CD14-positive monocyte (primary cell): Measurements from ENCODE around the gene SMR3B. TPM values are rescaled to one million over a fixed set of nuclear protein-coding genes. Genes with fewer than 3 reads are reported as not detected.

Source experiments
- DNase-seq, 3 donors: peaks; one replicate each; pipeline ENCODE4 v3.0.0-alpha.2; 2011 to 2022
- H2AFZ ChIP-seq: 2 replicates; pipeline ENCODE4 v1.6.0; 2012; ENCODE audit warnings: mild to moderate bottlenecking, low read depth, low read length, inconsistent platforms; ENCODE audit not compliant: insufficient read depth, poor library complexity, severe bottlenecking
- H3K27ac ChIP-seq, 2 donors: 1 replicate in 1 of 2; 2 replicates in 1 of 2; pipeline ENCODE4 v1.5.1; 2012 to 2013; ENCODE audit warnings: low read length in 2 of 2, control low read depth in 1 of 2, inconsistent platforms in 1 of 2, low read depth in 1 of 2, mild to moderate bottlenecking in 1 of 2
- H3K27me3 ChIP-seq, 2 donors: one replicate each; pipeline versions ENCODE4 v1.6.0 to v1.6.1; 2011 to 2013; ENCODE audit warnings: low read length in 2 of 2; ENCODE audit not compliant: control insufficient read depth in 2 of 2, insufficient read depth in 2 of 2
- H3K36me3 ChIP-seq, 2 donors: replicated peaks in 1 of 2; 1 replicate in 1 of 2; 2 replicates in 1 of 2; pipeline versions ENCODE4 v1.5.1 to v1.6.1; 2012 to 2013; ENCODE audit warnings: low read length in 2 of 2, control low read depth in 1 of 2, inconsistent platforms in 1 of 2, mild to moderate bottlenecking in 1 of 2; ENCODE audit not compliant: insufficient read depth in 2 of 2, control insufficient read depth in 1 of 2
- H3K4me1 ChIP-seq, 2 donors: 1 replicate in 1 of 2; 2 replicates in 1 of 2; pipeline versions ENCODE4 v1.5.1 to v1.6.1; 2012 to 2013; ENCODE audit warnings: low read length in 2 of 2, control low read depth in 1 of 2, inconsistent platforms in 1 of 2, mild to moderate bottlenecking in 1 of 2, moderate library complexity in 1 of 2; ENCODE audit not compliant: insufficient read depth in 2 of 2, control insufficient read depth in 1 of 2
- H3K4me2 ChIP-seq: replicated peaks from 2 replicates; pipeline ENCODE3; 2012; ENCODE audit warnings: low read length, moderate library complexity, mild to moderate bottlenecking; ENCODE audit not compliant: poor library complexity, severe bottlenecking; ENCODE audit errors: extremely low read depth
- H3K4me3 ChIP-seq, 3 experiments: fragments of 200-600 bp in 1 of 3; sonication (generic) in 1 of 3; replicated peaks in 1 of 3; 1 replicate in 2 of 3; 2 replicates in 1 of 3; pipeline ENCODE4 v1.5.1; 2011 to 2013; ENCODE audit warnings: low read length in 3 of 3, mild to moderate bottlenecking in 3 of 3, control low read depth in 2 of 3, low read depth in 2 of 3, inconsistent platforms in 1 of 3, moderate library complexity in 1 of 3
- H3K79me2 ChIP-seq: 2 replicates; pipeline ENCODE4 v1.6.0; 2012; ENCODE audit warnings: mild to moderate bottlenecking, control low read depth, inconsistent platforms, low read length, moderate library complexity; ENCODE audit not compliant: insufficient read depth
- H3K9ac ChIP-seq: 2 replicates; pipeline ENCODE4 v1.6.0; 2017; ENCODE audit warnings: low read length, mild to moderate bottlenecking; ENCODE audit not compliant: insufficient read depth, poor library complexity, severe bottlenecking
- H3K9me3 ChIP-seq, 2 donors: replicated peaks in 1 of 2; 1 replicate in 1 of 2; 2 replicates in 1 of 2; pipeline versions ENCODE4 v1.5.1 to v1.6.1; 2012 to 2013; ENCODE audit warnings: low read length in 2 of 2, control low read depth in 1 of 2; ENCODE audit not compliant: control insufficient read depth in 1 of 2, insufficient read depth in 1 of 2
- H4K20me1 ChIP-seq: 2 replicates; pipeline ENCODE4 v1.6.0; 2012; ENCODE audit warnings: mild to moderate bottlenecking, low read length, control low read depth, moderate library complexity; ENCODE audit not compliant: insufficient read depth
- H3K27ac Mint-ChIP-seq, 7 donors: one replicate each; pipeline ENCODE4 v1.8.0; 2020; ENCODE audit warnings: mild to moderate bottlenecking in 7 of 7, mixed read lengths in 7 of 7, moderate library complexity in 6 of 7, inconsistent platforms in 2 of 7
- H3K27me3 Mint-ChIP-seq, 3 donors: one replicate each; pipeline ENCODE4 v1.8.0; 2021 to 2022; ENCODE audit warnings: low read depth in 3 of 3, mild to moderate bottlenecking in 3 of 3, mixed read lengths in 3 of 3, moderate library complexity in 3 of 3, inconsistent platforms in 1 of 3
- H3K36me3 Mint-ChIP-seq, 2 donors: one replicate each; pipeline ENCODE4 v1.8.0; 2020; ENCODE audit warnings: mixed read lengths in 2 of 2, inconsistent platforms in 1 of 2, mild to moderate bottlenecking in 1 of 2
- H3K4me1 Mint-ChIP-seq: one replicate; pipeline ENCODE4 v1.8.0; 2020; ENCODE audit warnings: mild to moderate bottlenecking, mixed read lengths
- H3K4me3 Mint-ChIP-seq, 2 donors: one replicate each; pipeline ENCODE4 v1.8.0; 2020; ENCODE audit warnings: mild to moderate bottlenecking in 2 of 2, mixed read lengths in 2 of 2, moderate library complexity in 1 of 2
- H3K9me3 Mint-ChIP-seq, 7 donors: one replicate each; pipeline ENCODE4 v1.8.0; 2020 to 2022; ENCODE audit warnings: mixed read lengths in 7 of 7, mild to moderate bottlenecking in 6 of 7, moderate library complexity in 6 of 7, inconsistent platforms in 2 of 7
- CTCF ChIP-seq: fragments of 200-600 bp; IDR thresholded peaks from one replicate; pipeline ENCODE4 v1.8.0; 2022; ENCODE audit warnings: antibody characterized with exemption, mild to moderate bottlenecking
- WGBS: methylation state at CpG from one replicate; pipeline ENCODE4 v1.1.5; 2013; ENCODE audit warnings: missing lambda C conversion rate; ENCODE audit not compliant: insufficient coverage; 5-methylcytosine and 5-hydroxymethylcytosine counted together
- intact Hi-C, 2 donors: fragments of 100-400 bp; cut with micrococcal nuclease; formaldehyde crosslinking; loops; one replicate each; pipeline versions ENCODE4 v1.15.0 to v1.15.1; 2023
- polyA plus RNA-seq, 3 donors: library from polyadenylated mRNA; depleted of rRNA in 1 of 3; unstranded in 2 of 3; stranded (reverse) in 1 of 3; fragments of 300-500 nt in 2 of 3; fragments of >200 nt in 1 of 3; fragmentation: Illumina TruSeq in 2 of 3; gene quantifications; 1 replicate in 2 of 3; 2 replicates in 1 of 3; pipeline ENCODE4 v1.2.3, GENCODE V29; 2012 to 2021

The SMR3B gene
- polyA plus RNA-seq, 3 donors, result not detected

- no CpG with 5 or more reads among the region's 3 CpGs for WGBS
- Mint-ChIP-seq H3K4me1 (no peaks in the 10 kb centered on the region), H3K9me3 (peaks cover 0 to 5% (median 2%) of the 10 kb centered on the region in 7 donors), H3K4me3 (no peak overlapping the region), H3K27ac (no peak overlapping the region), H3K36me3 (no peaks in the 10 kb centered on the region), H3K27me3 (no peaks in the 10 kb centered on the region)
- no peak overlapping the region for H3K27ac ChIP-seq
- H3K4me3 ChIP-seq, result no peak overlapping the region
- TF ChIP-seq CTCF, result no peak
- DNase-seq, result no peak
- H3K4me2 ChIP-seq, result no peak overlapping the region
- H4K20me1 ChIP-seq, result no peaks in the 10 kb centered on the region
- H3K79me2 ChIP-seq, result no peaks in the 10 kb centered on the region
- H3K9ac ChIP-seq, result no peak overlapping the region
- no peaks in the 10 kb centered on the region for H3K36me3 ChIP-seq
- H3K27me3 ChIP-seq, result no peaks in the 10 kb centered on the region
- H3K9me3 ChIP-seq, result no peaks in the 10 kb centered on the region
- intact Hi-C loops, result no loop called here
- no peak overlapping the region for H2AFZ ChIP-seq
- H3K4me1 ChIP-seq, result no peaks in the 10 kb centered on the region
Observed at GRCh38 chr4:70380578-70380977, 2.4 kb upstream of the SMR3B start.

GRCh38 chr4:70392057-70392776, 9.3 kb downstream of the SMR3B start:
- TF ChIP-seq CTCF, result no peak
- peaks cover 0 to 2% (median 0%) of the 10 kb centered on the region in 3 donors for H3K27me3 Mint-ChIP-seq
- H3K27me3 ChIP-seq, result no peaks in the 10 kb centered on the region
- no peaks in the 10 kb centered on the region for H3K4me1 ChIP-seq
- no peak overlapping the region for H3K4me3 ChIP-seq
- no peaks in the 10 kb centered on the region for H3K9me3 ChIP-seq
- H3K9ac ChIP-seq, result no peak overlapping the region
- no peak overlapping the region for H3K4me3 Mint-ChIP-seq
- H3K27ac Mint-ChIP-seq, result no peak overlapping the region
- no peak overlapping the region for H3K4me2 ChIP-seq
- H3K9me3 Mint-ChIP-seq, result no peaks in the 10 kb centered on the region
- no CpG with 5 or more reads among the region's 2 CpGs for WGBS
- no peaks in the 10 kb centered on the region for H3K36me3 Mint-ChIP-seq
- H3K27ac ChIP-seq, result no peak overlapping the region
- intact Hi-C loops, result no loop called here
- H3K36me3 ChIP-seq, result no peaks in the 10 kb centered on the region
- DNase-seq, result no peak
- no peaks in the 10 kb centered on the region for H3K4me1 Mint-ChIP-seq
- no peaks in the 10 kb centered on the region for H4K20me1 ChIP-seq
- H3K79me2 ChIP-seq, result no peaks in the 10 kb centered on the region
- H2AFZ ChIP-seq, result no peak overlapping the region
